Fibroblast of peridontal ligament (primary cell): Measurements from ENCODE around the gene NPB.

ENCODE experiments used
- DNase-seq: peaks from one replicate; pipeline ENCODE4 v3.0.0-alpha.2; 2010; ENCODE audit errors: extremely low read depth

NPB gene

GRCh38 chr17:81869221-81870130, 32.6 kb upstream of the NPB start:
- DNase-seq: no peak

- no peak for DNase-seq
These were observed 31.7 kb upstream of the NPB start for GRCh38 chr17:81870131-81870980.

- no peak for DNase-seq
These were observed 31.1 kb upstream of the NPB start, which contains the start of gene ARHGDIA for GRCh38 chr17:81870981-81871386. TSS of gene ARHGDIA (minus strand) at chr17:81871337. CDS start at chr17:81869930, 1,407 bp downstream.

- DNase-seq: peak; percentile 81
These were observed 30.4 kb upstream of the NPB start for GRCh38 chr17:81871387-81872230.

- no peak for DNase-seq
These were observed 24.5 kb upstream of the NPB start for GRCh38 chr17:81877569-81877968.

GRCh38 chr17:81878294-81878693, 23.7 kb upstream of the NPB start:
- DNase-seq: no peak

- no peak for DNase-seq
These were observed 22.9 kb upstream of the NPB start for GRCh38 chr17:81879121-81879520.

- peak; percentile 71 for DNase-seq
These were observed 17.5 kb upstream of the NPB start for GRCh38 chr17:81884520-81884919.

GRCh38 chr17:81884968-81885367, 17.1 kb upstream of the NPB start:
- no peak for DNase-seq

GRCh38 chr17:81885454-81885853, 16.6 kb upstream of the NPB start:
- DNase-seq: no peak

GRCh38 chr17:81885869-81886548, 16.0 kb upstream of the NPB start:
- DNase-seq: no peak

GRCh38 chr17:81888105-81888987, 13.7 kb upstream of the NPB start:
- no peak for DNase-seq

GRCh38 chr17:81888988-81889595, 12.9 kb upstream of the NPB start:
- no peak for DNase-seq

- DNase-seq: no peak
These were observed 12.4 kb upstream of the NPB start for GRCh38 chr17:81889602-81890001.

- DNase-seq: no peak
These were observed 11.4 kb upstream of the NPB start for GRCh38 chr17:81890447-81891302.

- no peak for DNase-seq
These were observed 10.8 kb upstream of the NPB start for GRCh38 chr17:81891303-81891552.

- DNase-seq: no peak
These were observed 6.6 kb upstream of the NPB start for GRCh38 chr17:81895400-81895799.

GRCh38 chr17:81898029-81898866, 3.8 kb upstream of the NPB start:
- peak; percentile 89 for DNase-seq
